Measurements from ENCODE around the gene PIK3R6. TPM values are rescaled to one million over a fixed set of nuclear protein-coding genes. Genes with fewer than 3 reads are reported as not detected.
A peak's percentile ranks its signal among the peaks of the same experiment; 100 is the strongest.

The PIK3R6 gene
- total RNA-seq, 2 donors from 2014 or later: 2.1 to 2.5 TPM

DNA sequence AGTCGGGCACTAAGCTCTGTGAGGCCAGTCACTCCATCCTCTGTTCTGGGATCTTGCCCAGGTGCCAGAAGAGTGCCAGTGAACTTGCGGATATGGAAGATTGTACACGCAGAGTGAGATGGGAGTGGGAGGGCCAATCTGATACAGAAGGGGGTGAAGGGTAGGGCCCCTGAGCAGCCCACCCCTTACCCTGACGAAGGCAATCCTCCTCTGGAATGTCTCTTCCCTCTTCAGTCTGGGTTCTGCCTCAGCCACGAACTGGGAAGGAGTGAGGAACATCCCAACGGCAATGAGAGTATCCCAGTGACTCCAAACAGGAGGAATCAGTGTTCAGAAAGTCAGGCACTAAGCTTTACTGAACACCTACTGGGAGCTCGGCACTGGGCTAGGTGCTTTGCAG lies 11.9 kb upstream of the PIK3R6 start:
- no peak for TF ChIP-seq CTCF (conservative IDR thresholded peaks at IDR 0.05)
- DNase-seq: no peak
- Histone ChIP-seq H3K4me3 (ENCODE audit: low read length) (no peak overlapping the region), H3K9me3 (ENCODE audit: control insufficient read depth, low read length) (no peaks in the 10 kb centered on the region), H3K27ac (ENCODE audit: low read depth, low read length) (no peak overlapping the region), H3K36me3 (ENCODE audit: control insufficient read depth, insufficient read depth, low read length) (peaks cover 6% of the 10 kb centered on the region), H3K27me3 (ENCODE audit: control insufficient read depth, insufficient read depth, low read length, poor library complexity, severe bottlenecking) (no peaks in the 10 kb centered on the region), H3K4me1 (ENCODE audit: control insufficient read depth, insufficient read depth, low read length) (peaks cover 9% of the 10 kb centered on the region), H3K9ac (ENCODE audit: extremely low read depth, low read length, poor library complexity, severe bottlenecking) (no peak overlapping the region)
- Mint-ChIP-seq H3K4me1 (peaks cover 25% of the 10 kb centered on the region), H3K36me3 (ENCODE audit: low read depth) (peaks cover 10% of the 10 kb centered on the region), H3K27me3 (ENCODE audit: insufficient read depth) (peaks cover 2% of the 10 kb centered on the region), H3K9me3 (no peaks in the 10 kb centered on the region), H3K27ac (peak overlapping the region; percentile 63), H3K4me3 (no peak overlapping the region)
- WGBS, 2 experiments (ENCODE audit: insufficient coverage in 1 of 2, insufficient read length in 1 of 2): 83 to 85% methylated on average over 5 to 7 of the region's 7 CpGs

GRCh38 chr17:8877984-8878383 lies 10.5 kb upstream of the PIK3R6 start:
- TF ChIP-seq CTCF (conservative IDR thresholded peaks at IDR 0.05): no peak
- Mint-ChIP-seq H3K36me3 (ENCODE audit: low read depth) (peaks cover 2% of the 10 kb centered on the region), H3K27ac (no peak overlapping the region), H3K9me3 (no peaks in the 10 kb centered on the region), H3K27me3 (ENCODE audit: insufficient read depth) (peaks cover 2% of the 10 kb centered on the region), H3K4me3 (no peak overlapping the region), H3K4me1 (peaks cover 38% of the 10 kb centered on the region)
- no peak overlapping the region for H3K9ac ChIP-seq (ENCODE audit: extremely low read depth, low read length, poor library complexity, severe bottlenecking)
- H3K27me3 ChIP-seq (ENCODE audit: control insufficient read depth, insufficient read depth, low read length, poor library complexity, severe bottlenecking): no peaks in the 10 kb centered on the region
- no peak overlapping the region for H3K4me3 ChIP-seq (ENCODE audit: low read length)
- peaks cover 22% of the 10 kb centered on the region for H3K4me1 ChIP-seq (ENCODE audit: control insufficient read depth, insufficient read depth, low read length)
- WGBS, 2 experiments (ENCODE audit: insufficient coverage in 1 of 2, insufficient read length in 1 of 2): 87 to 100% methylated on average over 3 to 4 of the region's 4 CpGs
- DNase-seq: no peak
- no peaks in the 10 kb centered on the region for H3K9me3 ChIP-seq (ENCODE audit: control insufficient read depth, low read length)
- H3K27ac ChIP-seq (ENCODE audit: low read depth, low read length): no peak overlapping the region
- H3K36me3 ChIP-seq (ENCODE audit: control insufficient read depth, insufficient read depth, low read length): peaks cover 6% of the 10 kb centered on the region

GRCh38 chr17:8875957-8876356 lies 8.5 kb upstream of the PIK3R6 start:
- no peaks in the 10 kb centered on the region for H3K9me3 Mint-ChIP-seq
- H3K36me3 ChIP-seq (ENCODE audit: control insufficient read depth, insufficient read depth, low read length): peaks cover 6% of the 10 kb centered on the region
- DNase-seq: peak; percentile 55
- peak overlapping the region; percentile 26 for H3K9ac ChIP-seq (ENCODE audit: extremely low read depth, low read length, poor library complexity, severe bottlenecking)
- no peak overlapping the region for H3K27ac ChIP-seq (ENCODE audit: low read depth, low read length)
- no peak overlapping the region for H3K4me3 ChIP-seq (ENCODE audit: low read length)
- H3K27ac Mint-ChIP-seq: no peak overlapping the region
- WGBS, 2 experiments (ENCODE audit: insufficient coverage in 1 of 2, insufficient read length in 1 of 2): 89 to 92% methylated on average over 5 of the region's 5 CpGs
- peaks cover 2% of the 10 kb centered on the region for H3K36me3 Mint-ChIP-seq (ENCODE audit: low read depth)
- H3K4me1 Mint-ChIP-seq: peaks cover 48% of the 10 kb centered on the region
- H3K4me3 Mint-ChIP-seq: no peak overlapping the region
- H3K27me3 Mint-ChIP-seq (ENCODE audit: insufficient read depth): no peaks in the 10 kb centered on the region
- TF ChIP-seq CTCF (conservative IDR thresholded peaks at IDR 0.05): no peak
- H3K4me1 ChIP-seq (ENCODE audit: control insufficient read depth, insufficient read depth, low read length): peaks cover 28% of the 10 kb centered on the region
- H3K27me3 ChIP-seq (ENCODE audit: control insufficient read depth, insufficient read depth, low read length, poor library complexity, severe bottlenecking): no peaks in the 10 kb centered on the region
- no peaks in the 10 kb centered on the region for H3K9me3 ChIP-seq (ENCODE audit: control insufficient read depth, low read length)
